T-helper 1 cell treated with Interleukin-12 subunit alpha and Interleukin-12 subunit beta and Interleukin-4 antibody, amounts not matched to agents 30 μg/mL and 1 μg/mL, for 36 hours (primary cell): Measurements from ENCODE around the gene RAB40C.

Experiments
- H3K27ac Mint-ChIP-seq: one replicate; pipeline ENCODE4 v1.8.0; 2021; ENCODE audit warnings: mild to moderate bottlenecking, mixed read lengths
- H3K27me3 Mint-ChIP-seq: one replicate; pipeline ENCODE4 v1.8.0; 2021; ENCODE audit warnings: low read depth, mixed read lengths
- H3K36me3 Mint-ChIP-seq: one replicate; pipeline ENCODE4 v1.8.0; 2021; ENCODE audit warnings: low read depth, mixed read lengths
- H3K4me1 Mint-ChIP-seq: one replicate; pipeline ENCODE4 v1.8.0; 2021; ENCODE audit warnings: low read depth, mixed read lengths
- H3K4me3 Mint-ChIP-seq: one replicate; pipeline ENCODE4 v1.8.0; 2021; ENCODE audit warnings: mild to moderate bottlenecking, moderate library complexity, mixed read lengths
- H3K9me3 Mint-ChIP-seq: one replicate; pipeline ENCODE4 v1.8.0; 2021; ENCODE audit warnings: mixed read lengths

The RAB40C gene

DNA sequence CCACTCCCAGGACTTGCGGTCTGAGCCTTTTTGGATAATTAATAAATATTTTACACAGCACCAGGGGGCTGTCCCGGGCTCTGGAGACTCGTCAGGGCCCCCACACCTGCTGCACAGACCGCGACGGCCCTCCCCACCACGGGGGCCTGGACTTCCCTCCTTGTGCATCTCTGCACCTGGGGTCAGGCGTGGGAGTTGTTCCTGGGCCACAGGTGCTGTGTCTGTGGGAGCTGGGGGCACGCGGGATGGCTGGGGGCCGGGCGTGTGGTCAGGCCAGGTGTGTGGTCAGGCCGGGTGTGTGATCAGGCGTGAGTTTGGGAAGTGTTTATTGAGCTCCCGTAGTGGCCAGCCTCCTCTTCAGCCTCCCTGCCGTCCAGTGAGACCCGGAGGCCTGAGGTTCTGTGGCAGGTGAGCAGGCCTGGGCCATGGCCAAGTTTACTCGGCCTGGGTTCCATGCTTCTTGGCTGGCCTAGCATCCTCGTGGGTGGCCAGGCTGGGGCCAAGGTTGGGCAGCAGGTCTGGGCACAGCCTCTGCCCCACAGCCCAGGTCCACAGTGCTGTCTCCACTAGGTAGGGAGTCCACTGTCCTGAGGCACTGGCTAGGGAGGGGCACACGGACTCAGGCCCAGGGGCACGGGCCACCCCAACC lies 88.5 kb downstream of the RAB40C start:
- Mint-ChIP-seq H3K4me1 (peaks cover 13% of the 10 kb centered on the region), H3K36me3 (peaks cover 8% of the 10 kb centered on the region), H3K27me3 (no peaks in the 10 kb centered on the region), H3K4me3 (no peak overlapping the region), H3K9me3 (no peaks in the 10 kb centered on the region), H3K27ac (no peak overlapping the region)
